GM20000 (cell line): ENCODE data around the gene DAB2IP.

Experiments used
- DNase-seq: peaks from one replicate; pipeline ENCODE4 v3.0.0; 2012; ENCODE audit warnings: low spot score
- CTCF ChIP-seq: IDR thresholded peaks from 2 replicates; pipeline ENCODE4 v1.5.1; 2012; ENCODE audit warnings: mild to moderate bottlenecking, control low read depth; ENCODE audit errors: extremely low read depth, missing control alignments

The DAB2IP gene

GRCh38 chr9:121759996-121760395 lies 108.6 kb downstream of the DAB2IP start:
- DNase-seq, result no peak
- TF ChIP-seq CTCF, result no peak

DNA sequence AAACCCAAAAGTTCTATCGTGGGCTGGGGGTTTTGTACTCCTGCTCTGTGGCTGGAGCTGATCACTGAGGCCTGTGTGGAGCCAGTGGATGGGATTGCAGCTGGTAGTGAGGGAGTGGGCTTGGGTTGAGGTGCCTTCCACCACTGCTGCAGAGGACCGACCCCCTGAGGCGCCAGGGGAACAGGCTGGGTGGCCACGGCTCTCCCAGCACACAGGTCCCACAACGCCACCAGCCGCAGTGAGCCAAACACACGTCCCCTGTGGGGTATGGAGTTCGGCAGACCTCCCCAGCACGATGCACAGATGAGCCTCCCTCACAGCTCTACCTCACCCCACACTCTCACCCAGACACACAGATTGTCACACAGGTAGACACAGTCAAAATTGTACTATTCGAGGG lies 109.1 kb downstream of the DAB2IP start:
- no peak for DNase-seq
- TF ChIP-seq CTCF, result no peak

- no peak for TF ChIP-seq CTCF
- no peak for DNase-seq
These were observed 111.7 kb downstream of the DAB2IP start for GRCh38 chr9:121763131-121763530.

DNA sequence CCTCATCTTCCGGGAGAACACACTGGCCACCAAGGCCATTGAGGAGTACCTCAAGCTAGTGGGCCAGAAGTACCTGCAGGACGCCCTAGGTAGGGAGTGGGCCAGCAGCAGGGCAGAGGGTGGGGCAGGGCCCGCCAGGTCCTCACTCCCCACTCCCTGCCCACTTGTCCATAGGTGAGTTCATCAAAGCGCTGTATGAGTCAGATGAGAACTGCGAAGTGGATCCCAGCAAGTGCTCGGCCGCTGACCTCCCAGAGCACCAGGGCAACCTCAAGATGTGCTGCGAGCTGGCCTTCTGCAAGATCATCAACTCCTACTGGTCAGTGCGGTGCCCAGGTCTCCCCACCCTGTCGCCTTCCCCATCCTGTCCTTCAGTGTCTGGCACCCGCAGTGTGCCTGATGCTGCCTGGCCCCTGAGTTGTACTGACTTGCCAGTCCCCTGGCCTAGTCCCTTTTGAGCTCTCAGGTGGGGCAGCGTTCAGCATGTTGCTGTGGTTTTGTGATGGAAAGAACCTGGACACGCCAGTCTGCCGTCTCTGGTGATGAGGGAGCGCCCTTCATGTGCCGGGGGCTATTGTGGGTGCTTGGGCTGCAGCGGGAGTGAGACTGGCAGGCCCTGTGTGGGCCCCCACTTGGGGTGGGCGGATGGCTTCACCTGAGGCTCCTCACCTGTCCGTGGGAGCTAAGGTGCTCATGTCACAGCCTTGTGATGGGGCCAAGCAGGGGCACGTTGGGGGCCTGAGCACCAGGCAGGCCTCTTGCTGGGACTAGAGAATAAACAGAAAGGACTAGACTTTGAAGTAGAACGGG lies 112.3 kb downstream of the DAB2IP start:
- no peak for TF ChIP-seq CTCF
- DNase-seq, result no peak

- DNase-seq, result no peak
- no peak for TF ChIP-seq CTCF
These were observed 112.9 kb downstream of the DAB2IP start for GRCh38 chr9:121764371-121764730.

GRCh38 chr9:121765021-121765950 lies 113.9 kb downstream of the DAB2IP start:
- TF ChIP-seq CTCF, result no peak
- no peak for DNase-seq

DNA sequence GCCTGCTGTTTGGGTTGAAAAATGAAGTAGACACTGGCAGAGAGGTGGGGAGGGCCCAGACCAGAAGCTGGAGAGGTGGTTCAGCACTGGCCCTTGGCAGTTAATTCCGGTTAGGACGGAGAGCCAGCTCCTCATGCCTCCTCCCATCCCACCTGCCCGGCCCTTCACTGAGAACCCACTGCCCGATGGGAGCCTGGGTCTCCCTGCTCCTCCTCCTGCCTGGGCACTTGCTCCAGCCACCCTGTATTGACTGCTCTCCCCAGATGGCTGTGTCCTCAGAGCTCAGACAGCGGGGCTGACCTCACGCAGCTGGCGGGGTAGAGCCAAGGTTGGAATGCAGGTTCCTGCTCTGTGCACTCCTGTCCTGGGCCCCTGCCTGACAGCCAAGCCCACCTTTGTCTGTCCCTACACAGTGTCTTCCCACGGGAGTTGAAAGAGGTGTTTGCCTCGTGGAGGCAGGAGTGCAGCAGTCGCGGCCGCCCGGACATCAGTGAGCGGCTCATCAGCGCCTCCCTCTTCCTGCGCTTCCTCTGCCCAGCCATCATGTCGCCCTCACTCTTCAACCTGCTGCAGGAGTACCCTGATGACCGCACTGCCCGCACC lies 114.7 kb downstream of the DAB2IP start:
- no peak for TF ChIP-seq CTCF
- DNase-seq, result no peak
